Ramos (cell line): ENCODE measurements around the gene TIGD4.

Source experiments
- in situ Hi-C: fragments of 300-500 bp; cut with MboI; formaldehyde crosslinking; loops from one replicate; pipeline ENCODE4 v1.14.3; 2022; ENCODE audit warnings: low sequenced_read_pairs; ENCODE audit not compliant: unreplicated experiment

Gene TIGD4

GRCh38 chr4:152779513-152780266 is at the start of gene TIGD4, which contains the start of gene ARFIP1:
TIGD4 (minus strand) TSS chr4:152779730; CDS start chr4:152771004, 8,726 bp downstream.
ARFIP1 (plus strand) TSS chr4:152779954; CDS start chr4:152829634, 49,680 bp downstream.
- in situ Hi-C loops, result no loop called here

GRCh38 chr4:152828122-152828521 is 48.6 kb upstream of the TIGD4 start:
- in situ Hi-C loops, result loop anchor here (25.0 kb wide), 1 partner anchor 259 kb away; no protein-coding TSS in a partner anchor

GRCh38 chr4:152825336-152825735 is 45.8 kb upstream of the TIGD4 start:
- in situ Hi-C loops, result loop anchor here (25.0 kb wide), 1 partner anchor 262 kb away; no protein-coding TSS in a partner anchor

- in situ Hi-C loops, result no loop called here
Measured at GRCh38 chr4:152824561-152824960, 45.0 kb upstream of the TIGD4 start.

GRCh38 chr4:152822323-152822722 is 42.8 kb upstream of the TIGD4 start:
- in situ Hi-C loops, result no loop called here

- in situ Hi-C loops, result no loop called here
Measured at GRCh38 chr4:152820073-152820472, 40.5 kb upstream of the TIGD4 start.

- in situ Hi-C loops, result no loop called here
Measured at GRCh38 chr4:152819026-152819645, 39.6 kb upstream of the TIGD4 start.

GRCh38 chr4:152817331-152817730 is 37.8 kb upstream of the TIGD4 start:
- in situ Hi-C loops, result no loop called here

- in situ Hi-C loops, result no loop called here
Measured at GRCh38 chr4:152815078-152815477, 35.5 kb upstream of the TIGD4 start.

GRCh38 chr4:152810715-152811287 is 31.3 kb upstream of the TIGD4 start:
- in situ Hi-C loops, result no loop called here

GRCh38 chr4:152808670-152809069 is 29.1 kb upstream of the TIGD4 start:
- in situ Hi-C loops, result no loop called here

- in situ Hi-C loops, result no loop called here
Measured at GRCh38 chr4:152807294-152807829, 27.8 kb upstream of the TIGD4 start.

GRCh38 chr4:152806501-152807125 is 27.1 kb upstream of the TIGD4 start:
- in situ Hi-C loops, result no loop called here

GRCh38 chr4:152805818-152806217 is 26.3 kb upstream of the TIGD4 start:
- in situ Hi-C loops, result no loop called here

GRCh38 chr4:152805071-152805650 is 25.6 kb upstream of the TIGD4 start:
- in situ Hi-C loops, result no loop called here

GRCh38 chr4:152803541-152803940 is 24.0 kb upstream of the TIGD4 start:
- in situ Hi-C loops, result no loop called here

- in situ Hi-C loops, result no loop called here
Measured at GRCh38 chr4:152795891-152796290, 16.4 kb upstream of the TIGD4 start.

GRCh38 chr4:152786627-152787026 is 7.1 kb upstream of the TIGD4 start:
- in situ Hi-C loops, result no loop called here

GRCh38 chr4:152785639-152786615 is 6.4 kb upstream of the TIGD4 start:
- in situ Hi-C loops, result no loop called here
